ENCODE results near the gene CDK19. TPM values are rescaled to one million over a fixed set of nuclear protein-coding genes. Genes with fewer than 3 reads are reported as not detected.
"Not testable (repeated sequence)": the region's sequence is repeated elsewhere in the genome, so short reads cannot be mapped to it uniquely, and the experiment has no call there.

Gene CDK19
- total RNA-seq, 1 donor from 2014 or later: 11.9 TPM

- DNase-seq (ENCODE audit: low spot score): no peak
These were observed 54.7 kb downstream of the CDK19 start for GRCh38 chr6:110760589-110760988.

- DNase-seq (ENCODE audit: low spot score): not testable (repeated sequence)
These were observed 55.2 kb downstream of the CDK19 start for GRCh38 chr6:110760098-110760497.

GRCh38 chr6:110757926-110758325 lies 57.3 kb downstream of the CDK19 start:
- DNase-seq (ENCODE audit: low spot score): no peak

- DNase-seq (ENCODE audit: low spot score): no peak
These were observed 58.5 kb downstream of the CDK19 start for GRCh38 chr6:110756817-110757216.

GRCh38 chr6:110755411-110755834 lies 59.8 kb downstream of the CDK19 start:
- DNase-seq (ENCODE audit: low spot score): no peak

GRCh38 chr6:110753936-110754668 lies 61.2 kb downstream of the CDK19 start:
- DNase-seq (ENCODE audit: low spot score): not testable (repeated sequence)

GRCh38 chr6:110748453-110748852 lies 66.8 kb downstream of the CDK19 start:
- DNase-seq (ENCODE audit: low spot score): no peak

GRCh38 chr6:110746680-110747079 lies 68.6 kb downstream of the CDK19 start:
- no peak for DNase-seq (ENCODE audit: low spot score)

- no peak for DNase-seq (ENCODE audit: low spot score)
These were observed 70.3 kb downstream of the CDK19 start for GRCh38 chr6:110744991-110745390.

GRCh38 chr6:110742552-110742951 lies 72.7 kb downstream of the CDK19 start:
- DNase-seq (ENCODE audit: low spot score): not testable (repeated sequence)

- DNase-seq (ENCODE audit: low spot score): no peak
These were observed 73.8 kb downstream of the CDK19 start for GRCh38 chr6:110741517-110741916.

GRCh38 chr6:110738899-110739365 lies 76.3 kb downstream of the CDK19 start:
- no peak for DNase-seq (ENCODE audit: low spot score)

GRCh38 chr6:110735666-110736065 lies 79.6 kb downstream of the CDK19 start:
- no peak for DNase-seq (ENCODE audit: low spot score)

- no peak for DNase-seq (ENCODE audit: low spot score)
These were observed 83.4 kb downstream of the CDK19 start for GRCh38 chr6:110731898-110732297.

GRCh38 chr6:110731196-110731595 lies 84.1 kb downstream of the CDK19 start:
- no peak for DNase-seq (ENCODE audit: low spot score)

- DNase-seq (ENCODE audit: low spot score): no peak
These were observed 86.8 kb downstream of the CDK19 start for GRCh38 chr6:110728501-110728900.

- DNase-seq (ENCODE audit: low spot score): no peak
These were observed 92.3 kb downstream of the CDK19 start for GRCh38 chr6:110723017-110723416.

- no peak for DNase-seq (ENCODE audit: low spot score)
These were observed 95.2 kb downstream of the CDK19 start for GRCh38 chr6:110720066-110720465.

GRCh38 chr6:110719601-110720000 lies 95.7 kb downstream of the CDK19 start:
- DNase-seq (ENCODE audit: low spot score): not testable (repeated sequence)

- no peak for DNase-seq (ENCODE audit: low spot score)
These were observed 101.1 kb downstream of the CDK19 start for GRCh38 chr6:110714143-110714542.

- DNase-seq (ENCODE audit: low spot score): no peak
These were observed 103.0 kb downstream of the CDK19 start for GRCh38 chr6:110712238-110712637.

GRCh38 chr6:110710115-110710514 lies 105.2 kb downstream of the CDK19 start:
- no peak for DNase-seq (ENCODE audit: low spot score)

GRCh38 chr6:110708295-110708950 lies 106.8 kb downstream of the CDK19 start:
- DNase-seq (ENCODE audit: low spot score): no peak
